OCI-LY7 (cell line): Measurements from ENCODE around the gene ECT2L. TPM values are rescaled to one million over a fixed set of nuclear protein-coding genes. Genes with fewer than 3 reads are reported as not detected.

Experiments used
- BruUV-seq: library from RNA; stranded (reverse); fragments of 400-500 nt; replicated peaks from 2 replicates; lab custom pipeline; 2021; lab: Mats Ljungman, UMichigan
- CTCF ChIA-PET: fragments of 300-600 bp; sonication (Branson Sonifier 250); formaldehyde crosslinking; loops from one replicate; lab custom pipeline; 2022; ENCODE audit warnings: antibody characterized with exemption; ENCODE audit not compliant: unreplicated experiment; lab: Charles Lee
- POLR2A ChIA-PET: fragments of 300-600 bp; sonication (Branson Sonifier 250); formaldehyde crosslinking; loops from one replicate; lab custom pipeline; 2022; ENCODE audit warnings: antibody characterized with exemption; lab: Charles Lee
- DNase-seq: peaks from one replicate; pipeline ENCODE4 v3.0.0-alpha.2; 2015; ENCODE audit warnings: low spot score
- H2AFZ ChIP-seq: fragments of 200-600 bp; sonication (generic), shearing (Covaris generic); 2 replicates; pipeline ENCODE4 v1.6.1; 2014; ENCODE audit warnings: mild to moderate bottlenecking, antibody characterized with exemption, low read length, moderate library complexity
- H3K27ac ChIP-seq: fragments of 200-600 bp; sonication (generic); 2 replicates; pipeline ENCODE4 v1.5.1; 2014; ENCODE audit warnings: mixed run types, low read depth, mild to moderate bottlenecking, moderate library complexity, low read length, inconsistent platforms; ENCODE audit not compliant: poor library complexity, severe bottlenecking
- H3K36me3 ChIP-seq: fragments of 200-600 bp; sonication (generic); 2 replicates; pipeline ENCODE4 v1.6.1; 2014; ENCODE audit warnings: mild to moderate bottlenecking, antibody characterized with exemption, low read length, moderate library complexity, mixed read lengths; ENCODE audit not compliant: insufficient read depth
- H3K4me1 ChIP-seq: fragments of 200-600 bp; sonication (generic); 2 replicates; pipeline ENCODE4 v1.5.1; 2014; ENCODE audit warnings: mild to moderate bottlenecking, low read length; ENCODE audit not compliant: insufficient read depth, poor library complexity, severe bottlenecking
- H3K4me2 ChIP-seq: fragments of 200-600 bp; sonication (generic); 2 replicates; pipeline ENCODE4 v1.6.1; 2014; ENCODE audit warnings: mild to moderate bottlenecking, low read length
- H3K4me3 ChIP-seq: fragments of 200-600 bp; sonication (generic); 2 replicates; pipeline ENCODE4 v1.5.1; 2014; ENCODE audit warnings: mild to moderate bottlenecking, low read depth, low read length; ENCODE audit not compliant: poor library complexity, severe bottlenecking
- H3K79me2 ChIP-seq: fragments of 200-600 bp; sonication (generic); 2 replicates; pipeline ENCODE4 v1.6.1; 2016; ENCODE audit warnings: low read depth, mild to moderate bottlenecking, low read length, moderate library complexity, mixed read lengths; ENCODE audit not compliant: insufficient read depth
- H3K9me2 ChIP-seq: fragments of 200-600 bp; sonication (generic); 2 replicates; pipeline ENCODE4 v1.6.1; 2016; ENCODE audit warnings: mild to moderate bottlenecking, low read length, mixed read lengths; ENCODE audit not compliant: insufficient read depth
- H3K9me3 ChIP-seq: fragments of 200-600 bp; sonication (generic); 2 replicates; pipeline ENCODE4 v1.6.1; 2014; ENCODE audit warnings: mild to moderate bottlenecking, mixed run types, low read length, mixed read lengths
- H4K20me1 ChIP-seq: fragments of 200-600 bp; sonication (generic); 2 replicates; pipeline ENCODE4 v1.6.1; 2014; ENCODE audit warnings: mild to moderate bottlenecking, antibody characterized with exemption, low read length, moderate library complexity, mixed read lengths; ENCODE audit not compliant: insufficient read depth
- EZH2phosphoT487 ChIP-seq: fragments of 200-600 bp; sonication (generic); IDR thresholded peaks from 2 replicates; pipeline ENCODE4 v1.6.1; 2018; ENCODE audit warnings: low read depth, borderline replicate concordance, mild to moderate bottlenecking, mixed run types, antibody characterized with exemption, low read length, moderate library complexity, mixed read lengths
- intact Hi-C: fragments of 100-400 bp; cut with micrococcal nuclease; formaldehyde crosslinking; loops from one replicate; pipeline ENCODE4 v1.10.0; 2022; ENCODE audit not compliant: unreplicated experiment
- total RNA-seq, 2 experiments: library from RNA; depleted of rRNA in 1 of 2; stranded (reverse); fragments of >200 nt in 1 of 2; shearing (Covaris generic) in 1 of 2; gene quantifications; 2 replicates each; pipeline ENCODE4 v1.2.3, GENCODE V29; 2014 to 2022
- TF ChIP-seq, protein P1 (sequence below): fragments of 200-600 bp; sonication (generic); conservative IDR thresholded peaks from 2 replicates; pipeline ENCODE4 v1.5.1; 2014; ENCODE audit warnings: mild to moderate bottlenecking, antibody characterized with exemption, low read length, moderate library complexity, mixed read lengths

The ECT2L gene
- total RNA-seq, 2 experiments from 2014 or later: not detected

DNA sequence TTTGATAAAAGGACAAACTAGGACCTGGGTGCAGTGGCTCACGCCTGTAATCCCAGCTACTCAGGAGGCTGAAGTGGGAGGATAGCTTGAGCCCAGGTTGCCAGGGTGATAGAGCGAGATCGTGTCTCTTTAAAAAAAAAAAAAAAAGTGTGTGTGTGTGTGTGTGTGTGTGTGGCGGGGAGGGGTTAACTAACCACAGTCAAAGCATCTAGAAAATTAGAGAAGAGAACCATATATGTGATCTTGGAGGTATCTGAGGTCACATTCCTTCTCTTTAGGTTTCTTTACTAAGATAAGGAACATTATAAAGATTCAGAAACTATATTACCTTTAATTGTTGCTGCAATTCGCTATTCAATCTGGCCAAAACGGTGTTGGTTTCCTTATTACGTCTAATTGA lies 111.3 kb downstream of the ECT2L start:
- no peaks in the 10 kb centered on the region for H3K9me3 ChIP-seq
- H3K79me2 ChIP-seq: no peaks in the 10 kb centered on the region
- BruUV-seq: no TSS peak
- H3K9me2 ChIP-seq: no peaks in the 10 kb centered on the region
- ChIA-PET POLR2A (interaction anchor here (2.4 kb wide), 1 partner anchor 13 kb away, joined by 15 read pairs; no protein-coding TSS in a partner anchor), CTCF (interaction anchor here (0.6 kb wide), 1 partner anchor 503 kb away, joined by 4 read pairs; no protein-coding TSS in a partner anchor)
- H4K20me1 ChIP-seq: no peaks in the 10 kb centered on the region
- no peak for TF ChIP-seq EZH2phosphoT487
- TF ChIP-seq, protein P1, sequence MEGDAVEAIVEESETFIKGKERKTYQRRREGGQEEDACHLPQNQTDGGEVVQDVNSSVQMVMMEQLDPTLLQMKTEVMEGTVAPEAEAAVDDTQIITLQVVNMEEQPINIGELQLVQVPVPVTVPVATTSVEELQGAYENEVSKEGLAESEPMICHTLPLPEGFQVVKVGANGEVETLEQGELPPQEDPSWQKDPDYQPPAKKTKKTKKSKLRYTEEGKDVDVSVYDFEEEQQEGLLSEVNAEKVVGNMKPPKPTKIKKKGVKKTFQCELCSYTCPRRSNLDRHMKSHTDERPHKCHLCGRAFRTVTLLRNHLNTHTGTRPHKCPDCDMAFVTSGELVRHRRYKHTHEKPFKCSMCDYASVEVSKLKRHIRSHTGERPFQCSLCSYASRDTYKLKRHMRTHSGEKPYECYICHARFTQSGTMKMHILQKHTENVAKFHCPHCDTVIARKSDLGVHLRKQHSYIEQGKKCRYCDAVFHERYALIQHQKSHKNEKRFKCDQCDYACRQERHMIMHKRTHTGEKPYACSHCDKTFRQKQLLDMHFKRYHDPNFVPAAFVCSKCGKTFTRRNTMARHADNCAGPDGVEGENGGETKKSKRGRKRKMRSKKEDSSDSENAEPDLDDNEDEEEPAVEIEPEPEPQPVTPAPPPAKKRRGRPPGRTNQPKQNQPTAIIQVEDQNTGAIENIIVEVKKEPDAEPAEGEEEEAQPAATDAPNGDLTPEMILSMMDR: no peak
- DNase-seq: no peak
- H3K36me3 ChIP-seq: peaks cover 84% of the 10 kb centered on the region
- no peak overlapping the region for H3K27ac ChIP-seq
- intact Hi-C loops: no loop called here
- no peak overlapping the region for H2AFZ ChIP-seq
- H3K4me3 ChIP-seq: no peak overlapping the region
- no peak overlapping the region for H3K4me2 ChIP-seq
- H3K4me1 ChIP-seq: no peaks in the 10 kb centered on the region

DNA sequence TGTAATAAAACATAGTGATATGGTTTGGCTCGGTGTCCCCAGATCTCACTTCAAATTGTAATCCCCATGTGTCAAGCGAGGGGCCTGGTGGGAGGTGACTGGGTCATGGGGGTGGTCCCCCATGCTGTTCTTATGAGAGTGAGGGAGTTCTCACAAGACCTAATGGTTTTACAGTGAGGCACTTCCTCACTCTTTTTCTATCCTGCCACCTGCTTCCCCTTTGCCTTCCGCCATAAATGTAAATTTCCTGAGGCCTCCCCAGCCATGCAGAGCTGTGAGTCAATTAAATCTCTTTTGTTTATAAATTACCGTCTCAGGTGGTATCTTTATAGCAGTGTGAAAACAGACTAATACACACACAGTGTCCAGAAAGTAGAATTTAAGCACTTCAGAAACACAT lies 113.6 kb downstream of the ECT2L start:
- POLR2A ChIA-PET: interaction anchor here (1.4 kb wide), 1 partner anchor 12 kb away, joined by 3 read pairs; no protein-coding TSS in a partner anchor
- no peak overlapping the region for H2AFZ ChIP-seq
- H4K20me1 ChIP-seq: no peaks in the 10 kb centered on the region
- H3K4me2 ChIP-seq: no peak overlapping the region
- no peaks in the 10 kb centered on the region for H3K4me1 ChIP-seq
- H3K27ac ChIP-seq: no peak overlapping the region
- H3K36me3 ChIP-seq: peaks cover 91% of the 10 kb centered on the region
- H3K9me2 ChIP-seq: no peaks in the 10 kb centered on the region
- no peak for DNase-seq
- intact Hi-C loops: no loop called here
- H3K79me2 ChIP-seq: no peaks in the 10 kb centered on the region
- CTCF ChIA-PET: no interaction called here
- no peak for TF ChIP-seq EZH2phosphoT487
- no TSS peak for BruUV-seq
- H3K4me3 ChIP-seq: no peak overlapping the region
- no peaks in the 10 kb centered on the region for H3K9me3 ChIP-seq

DNA sequence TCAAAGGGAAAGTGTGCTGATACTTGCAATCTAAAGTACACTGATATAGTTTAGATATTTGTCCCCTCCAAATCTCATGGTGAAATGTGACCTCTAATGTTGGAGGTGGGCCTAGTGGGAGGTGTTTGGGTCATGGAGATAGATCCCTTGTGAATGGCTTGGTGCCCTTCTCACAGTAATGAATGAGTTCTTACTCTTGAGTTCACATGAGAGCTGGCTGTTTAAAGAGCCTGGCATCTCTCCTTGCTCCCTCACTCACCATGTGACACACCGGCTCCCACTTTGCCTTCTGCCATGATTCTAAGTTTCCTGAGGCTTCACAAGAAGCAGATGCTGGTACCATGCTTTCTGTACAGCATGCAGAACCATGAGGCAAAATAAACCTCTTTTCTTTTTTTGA lies 114.1 kb downstream of the ECT2L start:
- no peak overlapping the region for H3K4me2 ChIP-seq
- peaks cover 91% of the 10 kb centered on the region for H3K36me3 ChIP-seq
- TF ChIP-seq, protein P1: no peak
- TF ChIP-seq EZH2phosphoT487: no peak
- DNase-seq: no peak
- no peak overlapping the region for H2AFZ ChIP-seq
- H3K4me1 ChIP-seq: no peaks in the 10 kb centered on the region
- intact Hi-C loops: no loop called here
- H3K27ac ChIP-seq: no peak overlapping the region
- no peaks in the 10 kb centered on the region for H3K79me2 ChIP-seq
- no peaks in the 10 kb centered on the region for H4K20me1 ChIP-seq
- ChIA-PET CTCF (no interaction called here), POLR2A (no interaction called here)
- H3K9me2 ChIP-seq: no peaks in the 10 kb centered on the region
- H3K9me3 ChIP-seq: no peaks in the 10 kb centered on the region
- BruUV-seq: no TSS peak
- H3K4me3 ChIP-seq: no peak overlapping the region
